DOHH2 (cell line): ENCODE data around the gene CPT1B.

Experiments
- H3F3A ChIP-seq: fragments of 200-600 bp; sonication (generic), shearing (Covaris generic); 2 replicates; pipeline ENCODE4 v1.6.0; 2016; ENCODE audit warnings: antibody characterized with exemption, mild to moderate bottlenecking; ENCODE audit not compliant: control insufficient read depth, insufficient read depth
- H3K27ac ChIP-seq: fragments of 200-600 bp; sonication (generic); 2 replicates; pipeline ENCODE4 v1.5.1; 2014; ENCODE audit warnings: low read depth, mild to moderate bottlenecking, low read length, moderate library complexity
- H3K27me3 ChIP-seq: fragments of 200-600 bp; sonication (generic); 2 replicates; pipeline ENCODE4 v1.6.1; 2014; ENCODE audit warnings: mild to moderate bottlenecking, low read length, mixed read lengths; ENCODE audit not compliant: control insufficient read depth
- H3K36me3 ChIP-seq: fragments of 200-600 bp; sonication (generic); 2 replicates; pipeline ENCODE4 v1.6.1; 2014; ENCODE audit warnings: mild to moderate bottlenecking, low read length, moderate library complexity, mixed read lengths; ENCODE audit not compliant: control insufficient read depth
- H3K4me1 ChIP-seq: fragments of 200-600 bp; sonication (generic); 2 replicates; pipeline ENCODE4 v1.6.1; 2014; ENCODE audit warnings: mild to moderate bottlenecking, low read length, mixed read lengths; ENCODE audit not compliant: control insufficient read depth
- H3K4me2 ChIP-seq: fragments of 200-600 bp; sonication (generic); 2 replicates; pipeline ENCODE4 v1.6.0; 2014; ENCODE audit warnings: mild to moderate bottlenecking, low read length, moderate library complexity
- H3K4me3 ChIP-seq: fragments of 200-600 bp; sonication (generic); 2 replicates; pipeline ENCODE4 v1.5.1; 2014; ENCODE audit warnings: mild to moderate bottlenecking, low read length, mixed read lengths
- H3K79me2 ChIP-seq: fragments of 200-600 bp; sonication (generic); 2 replicates; pipeline ENCODE4 v1.6.1; 2014; ENCODE audit warnings: mild to moderate bottlenecking, low read length, mixed read lengths; ENCODE audit not compliant: control insufficient read depth
- H3K9me2 ChIP-seq: fragments of 200-600 bp; sonication (generic); replicated peaks from 2 replicates; pipeline ENCODE4 v1.6.1; 2014; ENCODE audit warnings: mild to moderate bottlenecking, low read length, mixed read lengths; ENCODE audit not compliant: control insufficient read depth
- H3K9me3 ChIP-seq: fragments of 200-600 bp; sonication (generic); 2 replicates; pipeline ENCODE4 v1.6.1; 2014; ENCODE audit warnings: antibody characterized with exemption, low read length, mixed read lengths; ENCODE audit not compliant: control insufficient read depth, insufficient read depth
- H4K20me1 ChIP-seq: fragments of 200-600 bp; sonication (generic); 2 replicates; pipeline ENCODE4 v1.6.0; 2014; ENCODE audit warnings: low read depth, mild to moderate bottlenecking, antibody characterized with exemption, low read length, moderate library complexity; ENCODE audit not compliant: control insufficient read depth, insufficient read depth
- EZH2phosphoT487 ChIP-seq: fragments of 200-600 bp; sonication (generic); IDR thresholded peaks from 2 replicates; pipeline ENCODE4 v1.6.1; 2017; ENCODE audit warnings: borderline replicate concordance, mild to moderate bottlenecking, antibody characterized with exemption, low read length, moderate library complexity, mixed read lengths
- TF ChIP-seq, protein P1 (sequence below): fragments of 200-600 bp; sonication (generic); IDR thresholded peaks from one replicate; pipeline ENCODE4 v1.5.1; 2014; ENCODE audit warnings: antibody characterized with exemption, mild to moderate bottlenecking, low read depth, low read length; ENCODE audit not compliant: poor library complexity, severe bottlenecking

Gene CPT1B

GRCh38 chr22:50607659-50608020 lies 29.4 kb upstream of the CPT1B start:
- H3K27ac ChIP-seq, result no peak overlapping the region
- no peaks in the 10 kb centered on the region for H3F3A ChIP-seq
- no peak overlapping the region for H3K4me3 ChIP-seq
- no peak overlapping the region for H3K4me2 ChIP-seq
- H3K79me2 ChIP-seq, result no peaks in the 10 kb centered on the region
- H3K9me3 ChIP-seq, result no peaks in the 10 kb centered on the region
- H3K4me1 ChIP-seq, result peaks cover 11% of the 10 kb centered on the region
- peaks cover 37% of the 10 kb centered on the region for H3K27me3 ChIP-seq
- H3K9me2 ChIP-seq, result no peaks in the 10 kb centered on the region
- H3K36me3 ChIP-seq, result no peaks in the 10 kb centered on the region
- TF ChIP-seq, protein P1, sequence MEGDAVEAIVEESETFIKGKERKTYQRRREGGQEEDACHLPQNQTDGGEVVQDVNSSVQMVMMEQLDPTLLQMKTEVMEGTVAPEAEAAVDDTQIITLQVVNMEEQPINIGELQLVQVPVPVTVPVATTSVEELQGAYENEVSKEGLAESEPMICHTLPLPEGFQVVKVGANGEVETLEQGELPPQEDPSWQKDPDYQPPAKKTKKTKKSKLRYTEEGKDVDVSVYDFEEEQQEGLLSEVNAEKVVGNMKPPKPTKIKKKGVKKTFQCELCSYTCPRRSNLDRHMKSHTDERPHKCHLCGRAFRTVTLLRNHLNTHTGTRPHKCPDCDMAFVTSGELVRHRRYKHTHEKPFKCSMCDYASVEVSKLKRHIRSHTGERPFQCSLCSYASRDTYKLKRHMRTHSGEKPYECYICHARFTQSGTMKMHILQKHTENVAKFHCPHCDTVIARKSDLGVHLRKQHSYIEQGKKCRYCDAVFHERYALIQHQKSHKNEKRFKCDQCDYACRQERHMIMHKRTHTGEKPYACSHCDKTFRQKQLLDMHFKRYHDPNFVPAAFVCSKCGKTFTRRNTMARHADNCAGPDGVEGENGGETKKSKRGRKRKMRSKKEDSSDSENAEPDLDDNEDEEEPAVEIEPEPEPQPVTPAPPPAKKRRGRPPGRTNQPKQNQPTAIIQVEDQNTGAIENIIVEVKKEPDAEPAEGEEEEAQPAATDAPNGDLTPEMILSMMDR, result no peak
- TF ChIP-seq EZH2phosphoT487, result no peak
- no peaks in the 10 kb centered on the region for H4K20me1 ChIP-seq

DNA sequence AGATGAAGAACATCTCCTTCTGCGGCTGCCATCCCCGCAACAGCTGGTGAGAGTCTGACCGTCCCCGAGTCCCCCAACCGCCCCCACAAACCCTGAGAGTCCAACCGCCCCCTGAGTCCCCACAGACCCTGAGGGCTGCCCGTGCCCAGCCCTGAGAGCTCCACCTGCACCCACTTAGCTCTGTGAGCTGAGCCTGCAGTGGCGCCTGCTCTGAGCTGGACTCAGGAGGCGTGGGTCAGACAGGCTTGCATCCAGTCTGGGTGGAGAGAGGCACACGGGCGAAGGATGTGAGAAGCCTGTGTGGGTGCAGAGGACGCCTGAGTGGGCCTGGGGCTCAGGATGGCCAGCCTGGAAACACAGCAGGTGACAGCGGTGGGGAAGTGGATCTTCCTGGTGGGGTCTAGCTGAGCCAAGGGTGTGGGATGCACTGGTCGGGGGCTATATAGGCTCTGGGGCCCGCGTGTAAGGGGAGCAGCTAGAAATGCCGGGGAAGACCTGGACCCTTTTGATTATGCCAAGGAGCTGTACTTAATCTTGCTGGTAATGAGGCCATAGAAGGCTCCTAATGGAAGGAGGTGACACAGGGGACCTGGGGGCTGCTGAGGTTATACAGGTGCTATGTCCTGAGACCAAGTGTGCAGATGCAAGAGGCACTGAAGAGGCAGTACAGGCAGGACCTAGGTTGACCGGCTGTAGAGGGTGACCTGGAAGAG lies 28.9 kb upstream of the CPT1B start:
- H3K79me2 ChIP-seq, result no peaks in the 10 kb centered on the region
- peaks cover 7% of the 10 kb centered on the region for H3K4me1 ChIP-seq
- H3K27ac ChIP-seq, result no peak overlapping the region
- peaks cover 43% of the 10 kb centered on the region for H3K27me3 ChIP-seq
- H3K36me3 ChIP-seq, result no peaks in the 10 kb centered on the region
- H3K9me2 ChIP-seq, result no peaks in the 10 kb centered on the region
- TF ChIP-seq, protein P1, result no peak
- TF ChIP-seq EZH2phosphoT487, result no peak
- H3F3A ChIP-seq, result 0 out of 2 replicates have a peak, but pooled peaks cover 1% of the 10 kb centered on the region
- H3K9me3 ChIP-seq, result no peaks in the 10 kb centered on the region
- H3K4me3 ChIP-seq, result no peak overlapping the region
- no peak overlapping the region for H3K4me2 ChIP-seq
- no peaks in the 10 kb centered on the region for H4K20me1 ChIP-seq

GRCh38 chr22:50606165-50606945 lies 28.1 kb upstream of the CPT1B start:
- H3F3A ChIP-seq, result 0 out of 2 replicates have a peak, but pooled peaks cover 6% of the 10 kb centered on the region
- H3K4me1 ChIP-seq, result peaks cover 7% of the 10 kb centered on the region
- H3K4me2 ChIP-seq, result no peak overlapping the region
- TF ChIP-seq, protein P1, result peak; percentile 35
- TF ChIP-seq EZH2phosphoT487, result no peak
- no peaks in the 10 kb centered on the region for H3K9me2 ChIP-seq
- H3K36me3 ChIP-seq, result no peaks in the 10 kb centered on the region
- no peaks in the 10 kb centered on the region for H3K79me2 ChIP-seq
- no peaks in the 10 kb centered on the region for H4K20me1 ChIP-seq
- H3K27me3 ChIP-seq, result peaks cover 50% of the 10 kb centered on the region
- no peak overlapping the region for H3K27ac ChIP-seq
- no peaks in the 10 kb centered on the region for H3K9me3 ChIP-seq
- no peak overlapping the region for H3K4me3 ChIP-seq
